SK-N-SH treated with all-trans-retinoic acid at 6 μM for 48 hours (cell line): Measurements from ENCODE around the gene SCAMP5.

ENCODE experiments used
- ATAC-seq: fragments of 200-7000 bp; cut with Tn5 transposase; 3 replicates; pipeline ENCODE4 v1.9.1; 2020; ENCODE audit warnings: mild to moderate bottlenecking, moderate library complexity
- BACH2 ChIP-seq: fragments of 250-450 bp; sonication (Bioruptor Pico); IDR thresholded peaks from 2 replicates; pipeline ENCODE4 v1.9.0; 2021; ENCODE audit warnings: mild to moderate bottlenecking, borderline replicate concordance
- CREB5 ChIP-seq: fragments of 250-450 bp; sonication (Bioruptor Pico); IDR thresholded peaks from 2 replicates; pipeline ENCODE4 v1.5.1; 2020; ENCODE audit warnings: low read depth, mild to moderate bottlenecking, moderate library complexity
- CSDC2 ChIP-seq: fragments of 250-450 bp; sonication (Bioruptor Pico); IDR thresholded peaks from 2 replicates; pipeline ENCODE4 v1.5.0; 2020; ENCODE audit warnings: mild to moderate bottlenecking, moderate library complexity
- CSRNP3 ChIP-seq: fragments of 250-450 bp; sonication (Bioruptor Pico); IDR thresholded peaks from 2 replicates; pipeline ENCODE4 v1.5.1; 2021; ENCODE audit warnings: mild to moderate bottlenecking, moderate library complexity
- ESRRG ChIP-seq: fragments of 250-450 bp; sonication (Bioruptor Pico); IDR thresholded peaks from 2 replicates; pipeline ENCODE4 v1.6.1; 2021; ENCODE audit warnings: mild to moderate bottlenecking
- GLIS3 ChIP-seq: fragments of 250-450 bp; sonication (Bioruptor Pico); IDR thresholded peaks from 2 replicates; pipeline ENCODE4 v1.5.0; 2020; ENCODE audit warnings: mild to moderate bottlenecking, moderate library complexity
- ISL1 ChIP-seq: fragments of 250-450 bp; sonication (Bioruptor Pico); IDR thresholded peaks from 2 replicates; pipeline ENCODE4 v2.1.2; 2022; ENCODE audit warnings: mild to moderate bottlenecking, moderate library complexity
- OSR1 ChIP-seq: fragments of 250-450 bp; sonication (Bioruptor Pico); IDR thresholded peaks from 2 replicates; pipeline ENCODE4 v1.8.0; 2022; ENCODE audit warnings: moderate library complexity, mild to moderate bottlenecking, inconsistent platforms
- PATZ1 ChIP-seq: fragments of 250-450 bp; sonication (Bioruptor Pico); IDR thresholded peaks from 2 replicates; pipeline ENCODE4 v1.8.0; 2020; ENCODE audit warnings: mild to moderate bottlenecking, moderate library complexity, borderline replicate concordance
- POU6F1 ChIP-seq: fragments of 250-450 bp; sonication (Bioruptor Pico); IDR thresholded peaks from 2 replicates; pipeline ENCODE4 v1.8.0; 2021; ENCODE audit warnings: low read depth, mild to moderate bottlenecking, moderate library complexity, borderline replicate concordance
- PPARA ChIP-seq: fragments of 250-450 bp; sonication (Bioruptor Pico); IDR thresholded peaks from 2 replicates; pipeline ENCODE4 v1.5.0; 2020; ENCODE audit warnings: mild to moderate bottlenecking, borderline replicate concordance
- RARB ChIP-seq: fragments of 250-450 bp; sonication (Bioruptor Pico); IDR thresholded peaks from 2 replicates; pipeline ENCODE4 v1.8.0; 2021; ENCODE audit warnings: mild to moderate bottlenecking, moderate library complexity
- SNAI2 ChIP-seq: fragments of 250-450 bp; sonication (Bioruptor Pico); IDR thresholded peaks from 2 replicates; pipeline ENCODE4 v1.5.0; 2020; ENCODE audit warnings: mild to moderate bottlenecking, moderate library complexity
- TCF4 ChIP-seq: fragments of 250-450 bp; sonication (Bioruptor Pico); IDR thresholded peaks from 2 replicates; pipeline ENCODE4 v1.8.0; 2021; ENCODE audit warnings: mild to moderate bottlenecking, moderate library complexity, borderline replicate concordance
- TOX ChIP-seq: fragments of 250-450 bp; sonication (Bioruptor Pico); IDR thresholded peaks from 2 replicates; pipeline ENCODE4 v1.8.0; 2021; ENCODE audit warnings: mild to moderate bottlenecking, moderate library complexity, borderline replicate concordance
- ZFP3 ChIP-seq: fragments of 250-450 bp; sonication (Bioruptor Pico); IDR thresholded peaks from 2 replicates; pipeline ENCODE4 v1.5.0; 2020; ENCODE audit warnings: mild to moderate bottlenecking, moderate library complexity
- ZFP30 ChIP-seq: fragments of 450-650 bp; formaldehyde crosslinking; IDR thresholded peaks from 2 replicates; pipeline ENCODE4 v1.5.0; 2022; ENCODE audit warnings: mild to moderate bottlenecking, moderate library complexity
- ZNF565 ChIP-seq: fragments of 450-650 bp; formaldehyde crosslinking; conservative IDR thresholded peaks from 2 replicates; pipeline ENCODE4 v1.5.0; 2020; ENCODE audit warnings: low read depth, mild to moderate bottlenecking, moderate library complexity
- ZNF70 ChIP-seq: fragments of 450-650 bp; formaldehyde crosslinking; IDR thresholded peaks from 2 replicates; pipeline ENCODE4 v1.5.0; 2020; ENCODE audit warnings: mild to moderate bottlenecking, moderate library complexity
- ZNF8 ChIP-seq: fragments of 450-650 bp; formaldehyde crosslinking; IDR thresholded peaks from 2 replicates; pipeline ENCODE4 v1.5.0; 2020; ENCODE audit warnings: mild to moderate bottlenecking, moderate library complexity

Gene SCAMP5

GRCh38 chr15:75023181-75023871 lies 28.0 kb downstream of the SCAMP5 start, which contains the start of gene PPCDC:
PPCDC (plus strand) TSS chr15:75023590; CDS start chr15:75028319, 4,729 bp downstream.
- peak; percentile 99 for ATAC-seq
- TF ChIP-seq GLIS3 (CRISPR knock-in tag) (no peak), PPARA (CRISPR knock-in tag) (no peak), CSRNP3 (CRISPR knock-in tag) (no peak), ZFP30 (CRISPR knock-in tag) (no peak), SNAI2 (CRISPR knock-in tag) (no peak), TCF4 (CRISPR knock-in tag) (no peak), OSR1 (CRISPR knock-in tag) (no peak), ZFP3 (CRISPR knock-in tag) (no peak), CREB5 (no peak), ZNF8 (CRISPR knock-in tag) (no peak), BACH2 (no peak), ZNF565 (CRISPR knock-in tag) (no peak), PATZ1 (CRISPR knock-in tag) (no peak), RARB (no peak), ESRRG (no peak), TOX (no peak), ZNF70 (CRISPR knock-in tag) (no peak), ISL1 (CRISPR knock-in tag) (no peak), POU6F1 (CRISPR knock-in tag) (no peak)

- no peak for TF ChIP-seq OSR1 (CRISPR knock-in tag)
- no peak for TF ChIP-seq CSRNP3 (CRISPR knock-in tag)
- no peak for TF ChIP-seq ZNF8 (CRISPR knock-in tag)
- TF ChIP-seq ZNF565 (CRISPR knock-in tag), result no peak
- no peak for TF ChIP-seq CSDC2
- no peak for TF ChIP-seq ZNF70 (CRISPR knock-in tag)
- TF ChIP-seq PPARA (CRISPR knock-in tag), result no peak
- no peak for TF ChIP-seq PATZ1 (CRISPR knock-in tag)
- TF ChIP-seq, all 23 proteins: peak for 0
- ATAC-seq, result peak; percentile 36
Measured at GRCh38 chr15:75023872-75024636, 28.7 kb downstream of the SCAMP5 start.
